SK-N-SH (cell line): Measurements from ENCODE around the gene LRRC42. TPM values are rescaled to one million over a fixed set of nuclear protein-coding genes. Genes with fewer than 3 reads are reported as not detected.

Experiments
- CTCF ChIA-PET: fragments of 300-600, 350-600 bp; formaldehyde crosslinking; extraction: SDS; loops from one replicate; lab custom pipeline; 2021; lab: Yijun Ruan, JAX
- POLR2A ChIA-PET: fragments of 350-600 bp; sonication (Branson Sonifier 250); formaldehyde crosslinking; extraction: SDS; loops from one replicate; lab custom pipeline; 2020; ENCODE audit warnings: antibody characterized with exemption, inconsistent platforms; lab: Yijun Ruan, JAX
- DNase-seq: peaks from one replicate; pipeline ENCODE4 v3.0.0; 2012
- H2AFZ ChIP-seq: fragments of 200-600 bp; sonication (generic); 2 replicates; pipeline ENCODE4 v1.8.1; 2016; ENCODE audit warnings: antibody characterized with exemption, mild to moderate bottlenecking, low read depth
- H3F3A ChIP-seq: fragments of 200-600 bp; sonication (generic); replicated peaks from 2 replicates; pipeline ENCODE3; 2016; ENCODE audit warnings: antibody characterized with exemption, mild to moderate bottlenecking; ENCODE audit not compliant: insufficient read depth
- H3K27ac ChIP-seq, 2 experiments: fragments of 200-500 bp in 1 of 2; fragments of 200-600 bp in 1 of 2; sonication (Bioruptor generic) in 1 of 2; sonication (generic), shearing (Covaris generic) in 1 of 2; 2 replicates each; pipeline versions ENCODE4 v1.5.1 to v1.6.1; 2014 to 2016; ENCODE audit warnings: low read depth in 2 of 2, inconsistent platforms in 1 of 2, low read length in 1 of 2, mild to moderate bottlenecking in 1 of 2, mixed read lengths in 1 of 2
- H3K27me3 ChIP-seq: fragments of 200-600 bp; sonication (generic), shearing (Covaris generic); 2 replicates; pipeline ENCODE4 v1.6.1; 2016; ENCODE audit warnings: mixed run types; ENCODE audit not compliant: insufficient read depth
- H3K36me3 ChIP-seq, 2 experiments: fragments of 200-500 bp in 1 of 2; fragments of 200-600 bp in 1 of 2; sonication (Bioruptor generic) in 1 of 2; sonication (generic) in 1 of 2; replicated peaks in 1 of 2; 2 replicates each; pipeline versions ENCODE3 to v1.5.1; 2014 to 2016; ENCODE audit warnings: low read length in 1 of 2, mild to moderate bottlenecking in 1 of 2; ENCODE audit not compliant: insufficient read depth in 2 of 2, control insufficient read depth in 1 of 2
- H3K4me1 ChIP-seq, 2 experiments: fragments of 200-500 bp in 1 of 2; fragments of 200-600 bp in 1 of 2; sonication (Bioruptor generic) in 1 of 2; sonication (generic), shearing (Covaris generic) in 1 of 2; 2 replicates each; pipeline versions ENCODE4 v1.5.1 to v1.6.1; 2014 to 2016; ENCODE audit warnings: low read depth in 1 of 2, low read length in 1 of 2, mixed run types in 1 of 2; ENCODE audit not compliant: insufficient read depth in 2 of 2, control insufficient read depth in 1 of 2
- H3K4me2 ChIP-seq: fragments of 200-600 bp; sonication (generic), shearing (Covaris generic); 2 replicates; pipeline ENCODE4 v1.6.1; 2017; ENCODE audit warnings: mixed run types
- H3K4me3 ChIP-seq, 2 experiments: fragments of 200-500 bp in 1 of 2; fragments of 200-600 bp in 1 of 2; sonication (Bioruptor generic) in 1 of 2; sonication (generic), shearing (Covaris generic) in 1 of 2; 2 replicates each; pipeline versions ENCODE4 v1.5.1 to v1.8.1; 2014 to 2016; ENCODE audit warnings: low read depth in 2 of 2, inconsistent platforms in 1 of 2, low read length in 1 of 2, mild to moderate bottlenecking in 1 of 2, mixed read lengths in 1 of 2, moderate library complexity in 1 of 2
- H3K79me2 ChIP-seq: fragments of 200-600 bp; sonication (generic); 2 replicates; pipeline ENCODE4 v1.8.1; 2017; ENCODE audit warnings: mild to moderate bottlenecking; ENCODE audit not compliant: insufficient read depth
- H3K9ac ChIP-seq: fragments of 200-600 bp; sonication (generic); 2 replicates; pipeline ENCODE4 v1.6.1; 2017; ENCODE audit warnings: mixed run types
- H3K9me2 ChIP-seq: fragments of 200-600 bp; sonication (generic); 2 replicates; pipeline ENCODE4 v1.6.1; 2017; ENCODE audit warnings: mixed run types
- H3K9me3 ChIP-seq: fragments of 200-600 bp; sonication (generic); 2 replicates; pipeline ENCODE4 v1.6.1; 2017; ENCODE audit warnings: mixed run types, mild to moderate bottlenecking, moderate library complexity
- H4K20me1 ChIP-seq: fragments of 200-600 bp; sonication (generic); 2 replicates; pipeline ENCODE4 v1.6.1; 2017; ENCODE audit warnings: mild to moderate bottlenecking, mixed run types; ENCODE audit not compliant: insufficient read depth
- CHD2 ChIP-seq: fragments of 150-350 bp; IDR thresholded peaks from 2 replicates; pipeline ENCODE4 v1.6.1; 2018; ENCODE audit warnings: low read length; ENCODE audit not compliant: partially characterized antibody
- EP300 ChIP-seq, 2 experiments: IDR thresholded peaks; 2 replicates each; pipeline versions ENCODE4 v1.4.0 to v1.6.1; 2012; ENCODE audit warnings: borderline replicate concordance in 1 of 2, low read depth in 1 of 2, low read length in 1 of 2
- FOXJ3 ChIP-seq: sonication (generic); formaldehyde crosslinking; IDR thresholded peaks from 2 replicates; pipeline ENCODE4 v1.5.1; 2020; ENCODE audit warnings: mild to moderate bottlenecking, missing genetic modification reagents
- GATA2 ChIP-seq: sonication (generic); formaldehyde crosslinking; IDR thresholded peaks from 2 replicates; pipeline ENCODE4 v1.5.0; 2020; ENCODE audit warnings: mild to moderate bottlenecking, missing genetic modification reagents
- MXI1 ChIP-seq: IDR thresholded peaks from 2 replicates; pipeline ENCODE4 v1.6.1; 2012; ENCODE audit warnings: mild to moderate bottlenecking, low read depth, low read length, improper control_type of control experiment
- NFIC ChIP-seq: IDR thresholded peaks from 2 replicates; pipeline ENCODE4 v1.4.0; 2012; ENCODE audit warnings: borderline replicate concordance
- NRF1 ChIP-seq: IDR thresholded peaks from 2 replicates; pipeline ENCODE4 v1.6.1; 2012; ENCODE audit warnings: low read depth, mild to moderate bottlenecking, low read length
- TCF12 ChIP-seq: IDR thresholded peaks from 2 replicates; pipeline ENCODE4 v1.4.0; 2012
- TEAD4 ChIP-seq: IDR thresholded peaks from 2 replicates; pipeline ENCODE4 v1.4.0; 2012; ENCODE audit warnings: mild to moderate bottlenecking, borderline replicate concordance; ENCODE audit not compliant: insufficient read depth
- WGBS: methylation state at CpG from one replicate; pipeline ENCODE4 v1.1.6; 2017; ENCODE audit warnings: low lambda C conversion rate; 5-methylcytosine and 5-hydroxymethylcytosine counted together
- polyA plus RNA-seq, 3 experiments: library from polyadenylated mRNA; depleted of rRNA; stranded (reverse); fragments of >200 nt; gene quantifications; 2 replicates each; pipeline ENCODE4 v1.2.3, GENCODE V29; 2012
- TF ChIP-seq, protein P1 (sequence below): IDR thresholded peaks from 2 replicates; pipeline ENCODE4 v1.4.0; 2012; ENCODE audit warnings: low read depth
- TF ChIP-seq, protein P2 (sequence below): fragments of 200-600 bp; sonication (generic); IDR thresholded peaks from 2 replicates; pipeline ENCODE4 v1.6.1; 2017; ENCODE audit warnings: antibody characterized with exemption, mild to moderate bottlenecking, moderate library complexity
- TF ChIP-seq, protein P3 (sequence below): IDR thresholded peaks from 2 replicates; pipeline ENCODE4 v1.6.1; 2012; ENCODE audit warnings: mild to moderate bottlenecking, low read depth, low read length, moderate library complexity
- TF ChIP-seq, protein P4 (sequence below): IDR thresholded peaks from 2 replicates; pipeline ENCODE4 v1.4.0; 2012; ENCODE audit warnings: low read depth, borderline replicate concordance

LRRC42 gene, protein sequence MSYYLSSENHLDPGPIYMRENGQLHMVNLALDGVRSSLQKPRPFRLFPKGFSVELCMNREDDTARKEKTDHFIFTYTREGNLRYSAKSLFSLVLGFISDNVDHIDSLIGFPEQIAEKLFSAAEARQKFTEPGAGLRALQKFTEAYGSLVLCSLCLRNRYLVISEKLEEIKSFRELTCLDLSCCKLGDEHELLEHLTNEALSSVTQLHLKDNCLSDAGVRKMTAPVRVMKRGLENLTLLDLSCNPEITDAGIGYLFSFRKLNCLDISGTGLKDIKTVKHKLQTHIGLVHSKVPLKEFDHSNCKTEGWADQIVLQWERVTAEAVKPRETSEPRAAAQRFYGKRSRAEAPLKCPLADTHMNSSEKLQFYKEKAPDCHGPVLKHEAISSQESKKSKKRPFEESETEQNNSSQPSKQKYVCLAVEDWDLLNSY
- polyA plus RNA-seq (2012; rRNA removed), result 35.0 and 40.9 TPM in 2 replicates
- polyA plus RNA-seq (2012; cell fraction: cytosol; rRNA removed), result 37.0 and 39.4 TPM in 2 replicates
- polyA plus RNA-seq (2012; cell fraction: nucleus; rRNA removed), result 23.8 and 29.8 TPM in 2 replicates

- POLR2A ChIA-PET, result interaction anchor here (0.6 to 1.6 kb wide), 4 partner anchors 9 to 106 kb away, joined by 3 to 4 read pairs (median 4); partner anchors contain the start of genes TMEM59 and YIPF1
- Histone ChIP-seq H2AFZ (peak within 1 kb of the TSS; percentile 79; the same call in 1 of the 2 replicates), H3K9me3 (no peaks in the 10 kb centered on the region), H4K20me1 (peaks cover 18% of the 10 kb centered on the region), H3K36me3 (peaks cover 18 to 21% of the 10 kb centered on the region in 2 experiments), H3F3A (no peaks in the 10 kb centered on the region), H3K27me3 (no peaks in the 10 kb centered on the region), H3K4me1 (peaks cover 11 to 32% of the 10 kb centered on the region in 2 experiments; a peak in 2 of 4 replicates), H3K27ac (peak within 1 kb of the TSS; percentile 79 to 92), H3K4me3 (peak within 1 kb of the TSS; percentile 72 to 95), H3K4me2 (peak within 1 kb of the TSS; percentile 93), H3K9ac (peak within 1 kb of the TSS; percentile 83), H3K79me2 (peaks cover 84% of the 10 kb centered on the region), H3K9me2 (no peaks in the 10 kb centered on the region)
- 2% methylated on average over 32 of the region's 58 CpGs for WGBS
- DNase-seq, result peak; percentile 99
- TF ChIP-seq, protein P1, sequence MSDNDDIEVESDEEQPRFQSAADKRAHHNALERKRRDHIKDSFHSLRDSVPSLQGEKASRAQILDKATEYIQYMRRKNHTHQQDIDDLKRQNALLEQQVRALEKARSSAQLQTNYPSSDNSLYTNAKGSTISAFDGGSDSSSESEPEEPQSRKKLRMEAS, result 0 out of 2 replicates have a peak, but pooled peaks have one; percentile 4
- TF ChIP-seq, protein P2, sequence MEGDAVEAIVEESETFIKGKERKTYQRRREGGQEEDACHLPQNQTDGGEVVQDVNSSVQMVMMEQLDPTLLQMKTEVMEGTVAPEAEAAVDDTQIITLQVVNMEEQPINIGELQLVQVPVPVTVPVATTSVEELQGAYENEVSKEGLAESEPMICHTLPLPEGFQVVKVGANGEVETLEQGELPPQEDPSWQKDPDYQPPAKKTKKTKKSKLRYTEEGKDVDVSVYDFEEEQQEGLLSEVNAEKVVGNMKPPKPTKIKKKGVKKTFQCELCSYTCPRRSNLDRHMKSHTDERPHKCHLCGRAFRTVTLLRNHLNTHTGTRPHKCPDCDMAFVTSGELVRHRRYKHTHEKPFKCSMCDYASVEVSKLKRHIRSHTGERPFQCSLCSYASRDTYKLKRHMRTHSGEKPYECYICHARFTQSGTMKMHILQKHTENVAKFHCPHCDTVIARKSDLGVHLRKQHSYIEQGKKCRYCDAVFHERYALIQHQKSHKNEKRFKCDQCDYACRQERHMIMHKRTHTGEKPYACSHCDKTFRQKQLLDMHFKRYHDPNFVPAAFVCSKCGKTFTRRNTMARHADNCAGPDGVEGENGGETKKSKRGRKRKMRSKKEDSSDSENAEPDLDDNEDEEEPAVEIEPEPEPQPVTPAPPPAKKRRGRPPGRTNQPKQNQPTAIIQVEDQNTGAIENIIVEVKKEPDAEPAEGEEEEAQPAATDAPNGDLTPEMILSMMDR, result peak; percentile 25
- TF ChIP-seq CHD2 (peak; percentile 29), TEAD4 (no peak), EP300 (IDR thresholded peaks at IDR 0.05; ENCODE audit: borderline replicate concordance in 1 of 2, low read depth in 1 of 2, low read length in 1 of 2) (no peak), FOXJ3 (CRISPR knock-in tag) (no peak), NRF1 (peak; percentile 83), NFIC (no peak), TCF12 (no peak), GATA2 (no peak), MXI1 (peak; percentile 38; the same call in 1 of the 2 replicates)
- TF ChIP-seq, protein P3, sequence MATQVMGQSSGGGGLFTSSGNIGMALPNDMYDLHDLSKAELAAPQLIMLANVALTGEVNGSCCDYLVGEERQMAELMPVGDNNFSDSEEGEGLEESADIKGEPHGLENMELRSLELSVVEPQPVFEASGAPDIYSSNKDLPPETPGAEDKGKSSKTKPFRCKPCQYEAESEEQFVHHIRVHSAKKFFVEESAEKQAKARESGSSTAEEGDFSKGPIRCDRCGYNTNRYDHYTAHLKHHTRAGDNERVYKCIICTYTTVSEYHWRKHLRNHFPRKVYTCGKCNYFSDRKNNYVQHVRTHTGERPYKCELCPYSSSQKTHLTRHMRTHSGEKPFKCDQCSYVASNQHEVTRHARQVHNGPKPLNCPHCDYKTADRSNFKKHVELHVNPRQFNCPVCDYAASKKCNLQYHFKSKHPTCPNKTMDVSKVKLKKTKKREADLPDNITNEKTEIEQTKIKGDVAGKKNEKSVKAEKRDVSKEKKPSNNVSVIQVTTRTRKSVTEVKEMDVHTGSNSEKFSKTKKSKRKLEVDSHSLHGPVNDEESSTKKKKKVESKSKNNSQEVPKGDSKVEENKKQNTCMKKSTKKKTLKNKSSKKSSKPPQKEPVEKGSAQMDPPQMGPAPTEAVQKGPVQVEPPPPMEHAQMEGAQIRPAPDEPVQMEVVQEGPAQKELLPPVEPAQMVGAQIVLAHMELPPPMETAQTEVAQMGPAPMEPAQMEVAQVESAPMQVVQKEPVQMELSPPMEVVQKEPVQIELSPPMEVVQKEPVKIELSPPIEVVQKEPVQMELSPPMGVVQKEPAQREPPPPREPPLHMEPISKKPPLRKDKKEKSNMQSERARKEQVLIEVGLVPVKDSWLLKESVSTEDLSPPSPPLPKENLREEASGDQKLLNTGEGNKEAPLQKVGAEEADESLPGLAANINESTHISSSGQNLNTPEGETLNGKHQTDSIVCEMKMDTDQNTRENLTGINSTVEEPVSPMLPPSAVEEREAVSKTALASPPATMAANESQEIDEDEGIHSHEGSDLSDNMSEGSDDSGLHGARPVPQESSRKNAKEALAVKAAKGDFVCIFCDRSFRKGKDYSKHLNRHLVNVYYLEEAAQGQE, result no peak
- TF ChIP-seq, protein P4, sequence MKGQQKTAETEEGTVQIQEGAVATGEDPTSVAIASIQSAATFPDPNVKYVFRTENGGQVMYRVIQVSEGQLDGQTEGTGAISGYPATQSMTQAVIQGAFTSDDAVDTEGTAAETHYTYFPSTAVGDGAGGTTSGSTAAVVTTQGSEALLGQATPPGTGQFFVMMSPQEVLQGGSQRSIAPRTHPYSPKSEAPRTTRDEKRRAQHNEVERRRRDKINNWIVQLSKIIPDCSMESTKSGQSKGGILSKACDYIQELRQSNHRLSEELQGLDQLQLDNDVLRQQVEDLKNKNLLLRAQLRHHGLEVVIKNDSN, result no peak
- CTCF ChIA-PET, result interaction anchor here (0.9 to 11.2 kb wide), 7 partner anchors 13 to 502 kb away, joined by 3 to 100 read pairs (median 12); no protein-coding TSS in a partner anchor
These were observed at the start of gene LRRC42 for GRCh38 chr1:53946252-53947171. Gene LRRC42, plus strand, starts transcription at chr1:53946350. Its CDS starts 5,650 bp downstream, at chr1:53952000.
